Stimulated activated CD4-positive, alpha-beta T cell treated with anti-CD3 and anti-CD28 coated beads, Interleukin-1b, Interleukin-23, amount 100 ng/mL, for 1 hour (primary cell): Measurements from ENCODE around the gene PDHX.

ENCODE experiments used
- DNase-seq, 2 donors: peaks; one replicate each; pipeline ENCODE4 v3.0.0-alpha.2; 2020; ENCODE audit warnings: low read depth in 2 of 2

The PDHX gene

DNA sequence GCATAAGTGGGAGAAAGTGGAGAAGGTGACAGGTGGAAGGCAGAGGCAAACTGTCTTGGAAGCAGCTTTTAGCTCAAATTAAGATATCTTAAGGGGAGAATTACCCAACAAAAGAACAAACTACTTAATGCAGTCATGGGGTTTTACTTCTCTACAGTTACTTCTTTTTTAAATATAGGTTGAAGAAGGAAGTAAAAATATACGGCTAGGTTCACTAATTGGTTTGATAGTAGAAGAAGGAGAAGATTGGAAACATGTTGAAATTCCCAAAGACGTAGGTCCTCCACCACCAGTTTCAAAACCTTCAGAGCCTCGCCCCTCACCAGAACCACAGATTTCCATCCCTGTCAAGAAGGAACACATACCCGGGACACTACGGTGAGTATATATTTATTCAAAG is 40.8 kb downstream of the PDHX start:
- no peak for DNase-seq

DNA sequence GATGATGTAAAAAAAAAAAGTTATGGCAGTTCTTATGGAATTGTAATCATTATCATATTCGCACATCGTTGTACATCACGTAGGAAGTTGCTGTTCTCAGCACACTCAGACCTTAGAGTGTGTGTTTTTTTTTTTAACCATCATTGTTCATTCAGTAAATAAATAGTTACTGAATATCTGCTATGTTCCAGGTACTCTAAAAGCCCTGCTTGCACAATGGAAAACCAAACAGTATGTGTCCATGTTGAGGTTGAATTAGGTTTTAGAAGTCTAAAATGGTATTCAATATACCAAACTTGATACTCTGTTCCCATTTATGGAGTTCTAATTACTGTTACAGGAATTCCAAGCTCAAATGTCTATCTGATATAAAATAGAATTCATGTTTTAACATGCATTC is 41.2 kb downstream of the PDHX start:
- no peak for DNase-seq

DNA sequence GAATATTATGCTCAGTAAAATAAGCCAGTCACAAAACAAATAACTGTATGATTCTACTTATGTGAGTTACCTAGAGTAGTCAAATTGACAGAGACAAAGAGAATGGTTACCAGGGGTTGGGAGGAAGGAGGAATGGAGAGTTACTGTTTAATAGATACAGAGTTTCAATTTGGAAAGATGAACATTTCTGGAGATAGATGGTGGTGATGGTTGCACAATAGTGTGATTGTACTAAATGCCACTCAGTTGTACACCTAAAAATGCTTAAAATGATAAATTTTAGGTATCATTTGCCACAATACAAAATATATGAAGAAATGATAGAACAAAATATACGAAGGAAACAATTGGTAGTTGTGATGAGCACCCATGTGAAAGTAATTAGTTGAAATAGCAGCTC is 43.4 kb downstream of the PDHX start:
- DNase-seq: no peak

GRCh38 chr11:34960277-34960676 is 43.9 kb downstream of the PDHX start:
- no peak for DNase-seq

DNA sequence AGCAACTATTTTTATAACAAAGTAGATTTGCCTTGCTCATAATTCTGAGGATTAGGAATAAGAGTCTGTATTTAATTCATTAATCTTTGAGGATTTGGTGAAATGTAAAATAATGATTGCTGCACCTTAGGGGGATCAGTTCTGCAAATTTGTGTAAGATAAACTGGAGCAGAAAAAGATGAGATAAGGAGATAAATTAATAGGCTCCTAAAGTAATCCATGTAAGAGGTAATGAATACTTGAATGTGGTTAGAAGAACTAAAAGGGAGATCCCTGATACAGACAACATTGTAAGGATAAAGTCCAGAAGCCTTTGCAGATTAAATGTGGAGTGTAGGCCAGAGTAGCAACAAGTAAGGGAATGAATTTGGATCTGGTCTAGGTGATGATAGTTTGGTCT is 45.6 kb downstream of the PDHX start:
- DNase-seq: no peak

DNA sequence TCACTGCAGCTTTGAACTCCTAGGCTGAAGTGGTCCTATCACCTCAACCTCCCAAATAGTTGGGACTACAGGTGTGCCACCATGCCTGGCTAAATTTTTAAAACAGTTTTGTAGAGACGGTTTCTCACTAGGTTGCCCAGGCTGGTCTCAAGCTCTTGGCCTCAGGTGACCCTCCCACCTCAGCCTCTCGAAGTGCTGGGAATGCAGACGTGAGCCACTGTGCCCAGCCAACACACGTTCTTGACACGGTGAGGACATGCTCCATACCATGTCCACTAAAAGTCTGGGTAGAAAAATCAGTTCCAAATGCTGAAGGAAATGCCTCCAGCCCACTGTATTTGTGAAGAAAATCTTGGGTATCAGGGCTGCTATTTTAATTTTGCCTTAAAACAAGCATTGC is 46.9 kb downstream of the PDHX start:
- DNase-seq: no peak

GRCh38 chr11:34964610-34965331 is 48.4 kb downstream of the PDHX start:
- no peak for DNase-seq

- no peak for DNase-seq
Observed at GRCh38 chr11:34968862-34969261, 52.4 kb downstream of the PDHX start.

GRCh38 chr11:34970033-34970432 is 53.6 kb downstream of the PDHX start:
- DNase-seq: no peak

GRCh38 chr11:34970480-34970879 is 54.1 kb downstream of the PDHX start:
- DNase-seq: no peak

- no peak for DNase-seq
Observed at GRCh38 chr11:34971928-34972327, 55.5 kb downstream of the PDHX start.

- DNase-seq: no peak
Observed at GRCh38 chr11:34972366-34972765, 55.9 kb downstream of the PDHX start.

DNA sequence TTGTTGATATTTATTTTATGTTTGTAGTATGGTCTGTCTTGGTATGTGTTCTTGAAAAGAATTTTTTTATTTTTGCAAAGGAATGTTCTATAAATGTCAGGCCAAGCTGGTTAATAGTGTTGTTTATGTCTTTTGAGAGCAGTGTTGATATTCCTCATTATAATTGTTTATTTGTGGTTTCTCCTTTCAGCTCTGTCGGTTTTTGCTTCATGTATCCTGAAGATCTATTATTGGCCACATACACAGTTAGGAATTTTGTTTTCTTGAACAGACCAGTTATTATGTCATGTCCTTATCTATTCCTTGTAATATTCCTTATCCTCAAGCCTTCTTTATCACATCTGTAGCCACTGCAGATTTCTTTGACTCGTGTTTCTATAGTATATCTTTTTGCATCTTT is 56.5 kb downstream of the PDHX start:
- no peak for DNase-seq

DNA sequence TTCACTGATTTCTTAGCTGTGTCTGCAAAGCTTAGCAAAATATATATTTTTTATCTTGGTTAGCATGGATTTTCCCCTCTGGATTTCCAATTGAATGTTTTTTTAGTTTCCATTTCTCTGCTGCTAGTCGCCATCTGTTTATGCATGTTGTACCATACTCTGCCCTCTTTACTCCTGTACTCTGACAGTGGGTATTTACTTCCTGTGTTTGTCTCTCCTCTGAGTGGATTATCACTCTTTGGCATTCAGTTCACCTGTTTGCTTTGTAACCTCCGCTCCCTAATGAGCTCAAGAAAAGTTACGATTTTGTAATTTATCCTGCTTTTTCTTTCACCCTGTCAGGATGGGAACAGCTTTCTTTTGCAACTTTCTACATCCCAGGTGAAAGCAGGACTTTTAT is 59.1 kb downstream of the PDHX start:
- no peak for DNase-seq

GRCh38 chr11:34976496-34977088 is 60.2 kb downstream of the PDHX start:
- no peak for DNase-seq

GRCh38 chr11:34977089-34977912 is 60.9 kb downstream of the PDHX start:
- DNase-seq: no peak

- no peak for DNase-seq
Observed at GRCh38 chr11:34978236-34979191, 62.1 kb downstream of the PDHX start.

DNA sequence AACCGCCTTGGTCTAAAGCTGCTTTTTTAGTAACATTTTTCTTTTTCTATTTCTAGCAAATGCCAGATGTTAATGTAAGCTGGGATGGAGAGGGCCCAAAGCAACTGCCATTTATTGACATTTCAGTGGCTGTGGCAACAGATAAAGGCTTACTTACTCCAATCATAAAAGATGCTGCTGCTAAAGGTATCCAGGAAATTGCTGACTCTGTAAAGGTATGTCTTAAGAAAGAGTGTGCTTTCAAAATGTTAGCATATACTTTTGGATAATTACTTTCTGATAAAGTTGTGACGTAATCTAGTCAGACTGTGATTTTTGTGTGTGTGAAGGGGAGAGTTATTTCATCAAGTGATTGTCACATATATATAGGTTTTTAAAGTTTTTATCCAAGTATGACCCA is 68.1 kb downstream of the PDHX start:
- DNase-seq: no peak

GRCh38 chr11:34986883-34987520 is 70.6 kb downstream of the PDHX start:
- DNase-seq: no peak

GRCh38 chr11:34987617-34988016 is 71.2 kb downstream of the PDHX start:
- no peak for DNase-seq
